T-helper 1 cell treated with Interleukin-12 subunit alpha and Interleukin-12 subunit beta and Interleukin-4 antibody, amounts not matched to agents 30 μg/mL and 1 μg/mL, for 36 hours (primary cell): ENCODE results near the gene CCDC127.
"Not testable (repeated sequence)": the region's sequence is repeated elsewhere in the genome, so short reads cannot be mapped to it uniquely, and the experiment has no call there.

Experiments
- H3K27ac Mint-ChIP-seq: one replicate; pipeline ENCODE4 v1.8.0; 2021; ENCODE audit warnings: mild to moderate bottlenecking, mixed read lengths
- H3K27me3 Mint-ChIP-seq: one replicate; pipeline ENCODE4 v1.8.0; 2021; ENCODE audit warnings: low read depth, mixed read lengths
- H3K36me3 Mint-ChIP-seq: one replicate; pipeline ENCODE4 v1.8.0; 2021; ENCODE audit warnings: low read depth, mixed read lengths
- H3K4me1 Mint-ChIP-seq: one replicate; pipeline ENCODE4 v1.8.0; 2021; ENCODE audit warnings: low read depth, mixed read lengths
- H3K4me3 Mint-ChIP-seq: one replicate; pipeline ENCODE4 v1.8.0; 2021; ENCODE audit warnings: mild to moderate bottlenecking, moderate library complexity, mixed read lengths
- H3K9me3 Mint-ChIP-seq: one replicate; pipeline ENCODE4 v1.8.0; 2021; ENCODE audit warnings: mixed read lengths

Gene CCDC127

GRCh38 chr5:219991-220390 is 2.0 kb upstream of the CCDC127 start:
- Mint-ChIP-seq H3K4me1 (peaks cover 47% of the 10 kb centered on the region), H3K36me3 (peaks cover 27% of the 10 kb centered on the region)

GRCh38 chr5:219460-219863 is 1.5 kb upstream of the CCDC127 start:
- H3K27ac Mint-ChIP-seq, result peak overlapping the region; percentile 92
- H3K4me1 Mint-ChIP-seq, result peaks cover 50% of the 10 kb centered on the region
- peaks cover 23% of the 10 kb centered on the region for H3K36me3 Mint-ChIP-seq
- peak overlapping the region; percentile 94 for H3K4me3 Mint-ChIP-seq
- no peaks in the 10 kb centered on the region for H3K27me3 Mint-ChIP-seq
- no peaks in the 10 kb centered on the region for H3K9me3 Mint-ChIP-seq

More at GRCh38 chr5:219991-220390, 2.0 kb upstream of the CCDC127 start:
- Mint-ChIP-seq H3K9me3 (no peaks in the 10 kb centered on the region), H3K4me3 (peak overlapping the region; percentile 94), H3K27ac (peak overlapping the region; percentile 92), H3K27me3 (no peaks in the 10 kb centered on the region)

GRCh38 chr5:218457-219291 is 721 bp upstream of the CCDC127 start:
- Mint-ChIP-seq H3K36me3 (peaks cover 19% of the 10 kb centered on the region), H3K4me3 (peak overlapping the region; percentile 94), H3K27me3 (no peaks in the 10 kb centered on the region), H3K4me1 (peaks cover 51% of the 10 kb centered on the region), H3K27ac (peak overlapping the region; percentile 92), H3K9me3 (no peaks in the 10 kb centered on the region)

- Mint-ChIP-seq H3K36me3 (peaks cover 12% of the 10 kb centered on the region), H3K4me1 (peaks cover 31% of the 10 kb centered on the region)
- not testable (repeated sequence) for H3K27ac Mint-ChIP-seq, H3K27me3 Mint-ChIP-seq, H3K9me3 Mint-ChIP-seq, H3K4me3 Mint-ChIP-seq
Measured at GRCh38 chr5:216076-216475, 1.9 kb downstream of the CCDC127 start.

GRCh38 chr5:215256-215655 is 2.7 kb downstream of the CCDC127 start:
- H3K27me3 Mint-ChIP-seq, result not testable (repeated sequence)
- H3K4me3 Mint-ChIP-seq, result peak overlapping the region; percentile 50

GRCh38 chr5:213803-214395 is 4.1 kb downstream of the CCDC127 start:
- H3K9me3 Mint-ChIP-seq, result no peaks in the 10 kb centered on the region
- peaks cover 30% of the 10 kb centered on the region for H3K4me1 Mint-ChIP-seq
- no peak overlapping the region for H3K27ac Mint-ChIP-seq
- peaks cover 14% of the 10 kb centered on the region for H3K36me3 Mint-ChIP-seq
- no peaks in the 10 kb centered on the region for H3K27me3 Mint-ChIP-seq
- H3K4me3 Mint-ChIP-seq, result no peak overlapping the region

More at GRCh38 chr5:215256-215655, 2.7 kb downstream of the CCDC127 start:
- Mint-ChIP-seq H3K36me3 (peaks cover 14% of the 10 kb centered on the region), H3K27ac (peak overlapping the region; percentile 46), H3K4me1 (peaks cover 29% of the 10 kb centered on the region)
- not testable (repeated sequence) for H3K9me3 Mint-ChIP-seq

GRCh38 chr5:208449-209114 is 9.4 kb downstream of the CCDC127 start:
- Mint-ChIP-seq H3K36me3 (peaks cover 13% of the 10 kb centered on the region), H3K4me1 (peaks cover 7% of the 10 kb centered on the region), H3K27me3 (no peaks in the 10 kb centered on the region), H3K4me3 (no peak overlapping the region), H3K27ac (no peak overlapping the region), H3K9me3 (no peaks in the 10 kb centered on the region)

- H3K27ac Mint-ChIP-seq, result no peak overlapping the region
Measured at GRCh38 chr5:207599-207998, 10.4 kb downstream of the CCDC127 start.

GRCh38 chr5:206927-207536 is 10.9 kb downstream of the CCDC127 start:
- H3K4me3 Mint-ChIP-seq, result no peak overlapping the region
- H3K4me1 Mint-ChIP-seq, result peaks cover 7% of the 10 kb centered on the region
- H3K36me3 Mint-ChIP-seq, result peaks cover 14% of the 10 kb centered on the region
- no peaks in the 10 kb centered on the region for H3K27me3 Mint-ChIP-seq
- H3K9me3 Mint-ChIP-seq, result no peaks in the 10 kb centered on the region
- H3K27ac Mint-ChIP-seq, result no peak overlapping the region

More at GRCh38 chr5:207599-207998, 10.4 kb downstream of the CCDC127 start:
- Mint-ChIP-seq H3K4me1 (peaks cover 7% of the 10 kb centered on the region), H3K4me3 (no peak overlapping the region), H3K36me3 (peaks cover 13% of the 10 kb centered on the region), H3K9me3 (no peaks in the 10 kb centered on the region), H3K27me3 (no peaks in the 10 kb centered on the region)

GRCh38 chr5:206406-206805 is 11.5 kb downstream of the CCDC127 start:
- Mint-ChIP-seq H3K36me3 (peaks cover 14% of the 10 kb centered on the region), H3K27ac (no peak overlapping the region), H3K9me3 (no peaks in the 10 kb centered on the region), H3K27me3 (no peaks in the 10 kb centered on the region), H3K4me3 (no peak overlapping the region), H3K4me1 (peaks cover 7% of the 10 kb centered on the region)

GRCh38 chr5:204966-205670 is 12.8 kb downstream of the CCDC127 start:
- Mint-ChIP-seq H3K4me1 (peaks cover 3% of the 10 kb centered on the region), H3K9me3 (no peaks in the 10 kb centered on the region), H3K27ac (no peak overlapping the region), H3K4me3 (no peak overlapping the region), H3K27me3 (no peaks in the 10 kb centered on the region), H3K36me3 (peaks cover 10% of the 10 kb centered on the region)

GRCh38 chr5:204462-204861 is 13.5 kb downstream of the CCDC127 start:
- H3K36me3 Mint-ChIP-seq, result peaks cover 10% of the 10 kb centered on the region
- H3K4me1 Mint-ChIP-seq, result peaks cover 2% of the 10 kb centered on the region
- H3K27ac Mint-ChIP-seq, result no peak overlapping the region
- no peak overlapping the region for H3K4me3 Mint-ChIP-seq
- no peaks in the 10 kb centered on the region for H3K9me3 Mint-ChIP-seq
- H3K27me3 Mint-ChIP-seq, result no peaks in the 10 kb centered on the region

- peaks cover 10% of the 10 kb centered on the region for H3K36me3 Mint-ChIP-seq
- H3K27me3 Mint-ChIP-seq, result no peaks in the 10 kb centered on the region
- no peak overlapping the region for H3K27ac Mint-ChIP-seq
- H3K9me3 Mint-ChIP-seq, result no peaks in the 10 kb centered on the region
- H3K4me1 Mint-ChIP-seq, result peaks cover 2% of the 10 kb centered on the region
- no peak overlapping the region for H3K4me3 Mint-ChIP-seq
Measured at GRCh38 chr5:204001-204400, 14.0 kb downstream of the CCDC127 start.
